LNCaP clone FGC (cell line): ENCODE data around the gene CREBBP.

Experiments
- DNase-seq: peaks from one replicate; pipeline ENCODE4 v3.0.0-alpha.2; 2011; ENCODE audit warnings: low read depth
- H3K4me3 ChIP-seq: 2 replicates; pipeline ENCODE4 v1.5.1; 2011; ENCODE audit warnings: mild to moderate bottlenecking, low read depth, low read length, control low read depth
- TF ChIP-seq, protein P1 (sequence below): IDR thresholded peaks from 2 replicates; pipeline ENCODE4 v1.5.1; 2012; ENCODE audit warnings: mild to moderate bottlenecking; ENCODE audit not compliant: control insufficient read depth, insufficient read depth; ENCODE audit errors: extremely low read depth

Gene CREBBP

DNA sequence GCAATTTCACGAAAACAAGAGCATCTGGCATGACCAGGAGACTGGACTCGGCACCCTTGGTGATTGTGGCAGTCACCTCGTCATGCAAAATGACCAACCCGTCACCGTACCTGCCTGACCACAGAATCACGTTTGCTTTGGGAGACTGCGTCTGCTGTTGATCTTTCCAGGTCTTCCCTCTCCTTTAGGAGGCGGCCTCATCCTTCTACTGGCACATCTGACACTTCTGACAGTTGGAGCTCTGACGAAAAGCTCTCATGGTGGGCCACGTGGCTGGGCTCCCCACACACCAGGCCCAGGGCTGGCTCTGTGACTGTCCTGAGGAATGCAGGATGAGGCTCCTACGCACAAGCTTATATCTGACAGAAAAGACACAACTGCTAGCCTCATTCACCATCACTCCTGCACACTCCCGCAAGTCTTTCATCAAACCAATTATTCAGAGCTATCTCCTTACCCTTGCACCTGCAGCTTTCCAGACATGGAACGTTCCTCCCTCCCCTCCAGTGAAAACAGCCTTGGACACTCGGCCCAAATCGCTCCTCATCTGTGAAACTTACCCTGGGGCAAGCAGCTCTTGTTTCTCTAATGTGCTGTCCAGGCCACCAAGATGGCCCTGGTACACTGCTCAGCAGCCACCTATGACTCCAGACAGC, 166.8 kb downstream of the CREBBP start:
- H3K4me3 ChIP-seq = no peak overlapping the region
- TF ChIP-seq, protein P1, sequence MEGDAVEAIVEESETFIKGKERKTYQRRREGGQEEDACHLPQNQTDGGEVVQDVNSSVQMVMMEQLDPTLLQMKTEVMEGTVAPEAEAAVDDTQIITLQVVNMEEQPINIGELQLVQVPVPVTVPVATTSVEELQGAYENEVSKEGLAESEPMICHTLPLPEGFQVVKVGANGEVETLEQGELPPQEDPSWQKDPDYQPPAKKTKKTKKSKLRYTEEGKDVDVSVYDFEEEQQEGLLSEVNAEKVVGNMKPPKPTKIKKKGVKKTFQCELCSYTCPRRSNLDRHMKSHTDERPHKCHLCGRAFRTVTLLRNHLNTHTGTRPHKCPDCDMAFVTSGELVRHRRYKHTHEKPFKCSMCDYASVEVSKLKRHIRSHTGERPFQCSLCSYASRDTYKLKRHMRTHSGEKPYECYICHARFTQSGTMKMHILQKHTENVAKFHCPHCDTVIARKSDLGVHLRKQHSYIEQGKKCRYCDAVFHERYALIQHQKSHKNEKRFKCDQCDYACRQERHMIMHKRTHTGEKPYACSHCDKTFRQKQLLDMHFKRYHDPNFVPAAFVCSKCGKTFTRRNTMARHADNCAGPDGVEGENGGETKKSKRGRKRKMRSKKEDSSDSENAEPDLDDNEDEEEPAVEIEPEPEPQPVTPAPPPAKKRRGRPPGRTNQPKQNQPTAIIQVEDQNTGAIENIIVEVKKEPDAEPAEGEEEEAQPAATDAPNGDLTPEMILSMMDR = no peak
- DNase-seq = no peak

DNA sequence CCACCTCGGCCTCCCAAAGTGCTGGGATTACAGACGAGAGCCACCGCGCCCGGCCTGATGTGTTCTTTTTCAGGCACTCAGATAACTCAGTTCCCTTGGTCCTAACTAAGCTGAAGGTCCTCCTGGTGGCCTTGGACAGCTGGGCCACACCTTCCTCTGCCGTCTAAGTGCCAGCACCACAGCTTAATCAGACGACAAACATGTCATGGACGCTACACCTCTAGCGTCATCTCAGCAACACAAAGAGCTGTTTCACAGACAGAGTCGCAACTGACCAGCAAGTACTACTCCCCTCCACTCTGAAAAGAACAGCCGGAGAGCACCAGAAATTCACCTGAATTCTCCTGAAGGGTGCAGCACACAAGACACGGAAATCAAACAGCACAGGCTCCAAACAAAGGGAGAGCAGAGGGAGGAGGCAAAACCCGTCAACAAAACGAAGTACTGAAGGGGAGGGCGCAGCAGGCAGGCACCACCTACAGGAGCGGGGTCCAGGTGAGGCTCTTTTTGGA, 167.6 kb downstream of the CREBBP start:
- no peak for DNase-seq
- no peak overlapping the region for H3K4me3 ChIP-seq
- TF ChIP-seq, protein P1 = no peak

DNA sequence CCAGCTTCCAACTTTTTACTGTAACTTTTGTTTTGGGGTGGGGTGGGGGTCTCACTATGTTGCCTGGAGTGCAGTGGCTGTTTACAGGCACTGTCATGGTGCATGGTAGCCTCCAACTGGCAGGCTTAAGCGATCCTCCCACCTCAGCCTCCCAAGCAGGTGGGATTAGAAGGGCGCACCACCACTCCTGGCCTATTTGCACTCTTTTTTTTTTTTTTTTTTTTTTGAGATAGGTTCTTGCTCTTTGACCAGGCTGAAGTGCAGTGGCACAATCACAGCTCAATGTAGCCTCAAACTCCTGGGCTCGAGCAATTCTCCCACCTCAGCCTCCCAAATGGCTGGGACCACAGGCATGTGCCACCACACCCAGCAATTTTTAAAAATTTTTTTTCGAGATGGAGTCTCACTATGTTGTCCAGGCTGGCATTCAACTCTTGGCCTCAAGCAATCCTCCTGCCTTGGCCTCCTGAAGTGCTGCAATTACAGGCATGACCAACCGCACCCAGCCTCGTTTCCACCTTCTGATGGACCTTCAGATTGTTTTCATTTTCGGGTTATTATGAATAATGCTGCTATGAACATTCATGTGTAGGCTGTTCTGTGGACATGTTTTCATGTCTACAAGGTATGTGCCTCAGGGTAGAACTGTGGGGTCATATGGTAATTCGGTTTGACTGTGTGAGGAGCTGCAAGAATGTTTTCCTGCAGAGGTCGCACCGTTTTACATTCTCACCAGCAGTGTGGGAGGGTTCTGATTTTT, 174.1 kb downstream of the CREBBP start:
- no peak overlapping the region for H3K4me3 ChIP-seq
- TF ChIP-seq, protein P1 = no peak
- DNase-seq = no peak

DNA sequence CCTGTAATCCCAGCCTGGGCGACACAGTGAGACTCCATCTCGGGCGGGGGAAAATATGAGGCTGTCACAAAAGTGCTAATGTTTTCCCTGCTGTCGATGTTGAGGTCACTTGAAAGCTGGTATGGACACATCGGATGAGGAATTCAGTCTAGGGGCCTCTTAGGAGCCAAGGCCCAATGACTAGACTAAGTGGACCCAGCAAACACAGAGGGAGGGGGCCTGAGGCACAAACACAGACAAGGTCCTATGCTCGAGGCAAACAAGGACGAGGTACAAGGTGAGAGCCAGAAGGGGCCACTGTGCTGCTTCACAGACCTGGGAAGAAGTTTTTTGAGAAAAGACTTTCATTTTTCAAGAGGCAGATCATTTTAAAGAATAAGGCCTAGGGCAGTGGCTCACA, 178.4 kb downstream of the CREBBP start:
- DNase-seq = no peak

DNA sequence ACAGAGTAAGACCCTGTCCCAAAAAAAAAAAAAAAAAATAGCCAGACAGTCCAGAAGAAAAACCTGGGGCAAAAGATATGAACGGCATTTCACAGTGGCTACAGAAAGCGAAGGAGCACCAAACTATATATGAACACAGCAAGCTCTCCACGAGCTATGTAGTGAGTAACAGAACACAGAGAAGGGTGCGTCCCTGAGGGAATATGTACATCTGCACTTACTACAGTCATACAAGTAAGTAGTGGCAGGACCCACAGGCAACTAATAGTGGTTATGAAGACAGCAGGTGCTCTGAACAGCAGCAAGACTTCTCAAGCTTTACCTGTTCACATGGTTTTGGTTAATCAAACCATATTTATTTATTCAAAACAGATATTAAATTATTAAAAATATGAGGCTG, 179.0 kb downstream of the CREBBP start:
- TF ChIP-seq, protein P1 = no peak

More for the DNA sequence above, 178.4 kb downstream of the CREBBP start:
- H3K4me3 ChIP-seq = no peak overlapping the region
- TF ChIP-seq, protein P1 = no peak

DNA sequence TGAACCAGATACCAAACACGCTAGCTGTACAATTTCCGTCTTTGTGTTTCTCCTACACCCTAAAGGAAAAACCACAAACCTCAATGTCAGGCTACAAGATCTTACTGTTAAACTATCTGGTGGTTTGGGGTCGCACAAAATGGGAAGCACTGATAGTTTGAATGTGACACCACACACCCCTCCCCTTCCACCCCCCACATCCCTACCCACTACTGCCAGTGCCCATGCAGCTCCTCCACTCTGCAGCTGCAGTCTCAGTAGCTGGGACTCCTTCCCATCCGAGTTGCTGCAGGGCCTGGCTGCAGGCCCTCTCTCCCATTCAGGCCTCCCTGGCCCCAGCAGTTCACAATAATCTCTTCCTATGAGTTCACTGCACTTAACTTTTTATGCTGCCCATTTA, 181.6 kb downstream of the CREBBP start:
- no peak for DNase-seq
- H3K4me3 ChIP-seq = no peak overlapping the region
- TF ChIP-seq, protein P1 = no peak

More for the DNA sequence above, 179.0 kb downstream of the CREBBP start:
- no peak for DNase-seq
- no peak overlapping the region for H3K4me3 ChIP-seq
